K562 (cell line): ENCODE data around the gene ZNF33A. TPM values are rescaled to one million over a fixed set of nuclear protein-coding genes. Genes with fewer than 3 reads are reported as not detected.

Source experiments
- ATAC-seq: fragments of 200-7000 bp; cut with Tn5 transposase; 3 replicates; pipeline ENCODE4 v1.9.1; 2020; ENCODE audit warnings: moderate library complexity
- BruUV-seq: library from RNA; stranded (reverse); fragments of 400-500 nt; replicated peaks from 2 replicates; lab custom pipeline; 2021; lab: Mats Ljungman, UMichigan
- CTCF ChIA-PET: fragments of 300-600 bp; formaldehyde crosslinking; extraction: SDS; loops from one replicate; lab custom pipeline; 2021; ENCODE audit warnings: low intra/inter-chr PET ratio; lab: Yijun Ruan, JAX
- POLR2A ChIA-PET: fragments of 300-600, 350-650 bp; sonication (Branson Sonifier 250); formaldehyde crosslinking; extraction: SDS; loops from one replicate; lab custom pipeline; 2021; ENCODE audit warnings: antibody characterized with exemption, inconsistent platforms; lab: Yijun Ruan, JAX
- DNase-seq, 4 experiments: peaks; one replicate each; pipeline versions ENCODE4 v3.0.0 to v3.0.0-alpha.2; 2011 to 2018; ENCODE audit warnings: low spot score in 3 of 4, mixed read lengths in 3 of 4; ENCODE audit errors: extremely low read depth in 1 of 4
- FAIRE-seq: peaks from 2 replicates; lab custom pipeline; 2011; peaks lifted over from hg19 to GRCh38; lab: Jason Lieb, UNC
- H2AFZ ChIP-seq: 2 replicates; pipeline ENCODE4 v1.6.0; 2011; ENCODE audit warnings: low read depth, low read length, control low read depth, inconsistent platforms
- H3K27ac ChIP-seq: fragments of 200-600 bp; 3 replicates; pipeline ENCODE4 v1.8.0; 2011; ENCODE audit warnings: low read depth, mild to moderate bottlenecking, control low read depth, inconsistent platforms, low read length, moderate library complexity, mixed read lengths; ENCODE audit errors: extremely low read depth
- H3K27me3 ChIP-seq, 2 experiments: fragments of 300-600 bp in 1 of 2; 2 replicates in 1 of 2; 3 replicates in 1 of 2; pipeline versions ENCODE4 v1.6.0 to v1.8.0; 2011; ENCODE audit warnings: inconsistent platforms in 2 of 2, low read length in 2 of 2, mild to moderate bottlenecking in 1 of 2, mixed read lengths in 1 of 2, moderate library complexity in 1 of 2; ENCODE audit not compliant: control insufficient read depth in 2 of 2, insufficient read depth in 2 of 2
- H3K36me3 ChIP-seq: fragments of 300-600 bp; 3 replicates; pipeline ENCODE4 v1.8.0; 2011; ENCODE audit warnings: mild to moderate bottlenecking, low read length, inconsistent platforms; ENCODE audit not compliant: control insufficient read depth, insufficient read depth
- H3K4me1 ChIP-seq, 2 experiments: fragments of 200-600 bp in 1 of 2; replicated peaks in 1 of 2; 2 replicates in 1 of 2; 3 replicates in 1 of 2; pipeline versions ENCODE4 v1.5.1 to v1.8.0; 2011; ENCODE audit warnings: inconsistent platforms in 2 of 2, low read length in 2 of 2, mild to moderate bottlenecking in 1 of 2, mixed read lengths in 1 of 2, moderate library complexity in 1 of 2; ENCODE audit not compliant: control insufficient read depth in 2 of 2, insufficient read depth in 2 of 2
- H3K4me2 ChIP-seq: 2 replicates; pipeline ENCODE4 v1.6.1; 2011; ENCODE audit warnings: low read length, control low read depth, inconsistent platforms, mixed read lengths; ENCODE audit not compliant: insufficient read depth
- H3K4me3 ChIP-seq: fragments of 200-600 bp; sonication (generic), shearing (Covaris generic); 2 replicates; pipeline ENCODE4 v1.5.1; 2016; ENCODE audit warnings: control low read depth, inconsistent platforms
- H3K79me2 ChIP-seq: fragments of 200-600 bp; 3 replicates; pipeline ENCODE4 v1.8.0; 2011; ENCODE audit warnings: low read length, inconsistent platforms; ENCODE audit not compliant: control insufficient read depth, insufficient read depth
- H3K9ac ChIP-seq, 2 experiments: 2 replicates each; pipeline versions ENCODE4 v1.6.0 to v1.6.1; 2011; ENCODE audit warnings: low read depth in 2 of 2, low read length in 2 of 2, control low read depth in 1 of 2, inconsistent platforms in 1 of 2, mild to moderate bottlenecking in 1 of 2, mixed read lengths in 1 of 2; ENCODE audit not compliant: insufficient read depth in 1 of 2
- H3K9me1 ChIP-seq: one replicate; pipeline ENCODE4 v1.6.0; 2011; ENCODE audit warnings: inconsistent platforms, mild to moderate bottlenecking, low read length, moderate library complexity; ENCODE audit not compliant: control insufficient read depth, insufficient read depth
- H3K9me3 ChIP-seq: replicated peaks from 2 replicates; pipeline ENCODE4 v1.5.1; 2011; ENCODE audit warnings: low read depth, low read length, inconsistent platforms; ENCODE audit not compliant: control insufficient read depth, insufficient read depth
- H4K20me1 ChIP-seq: replicated peaks from 2 replicates; pipeline ENCODE4 v1.6.1; 2011; ENCODE audit warnings: low read length, inconsistent platforms, mixed read lengths; ENCODE audit not compliant: control insufficient read depth, insufficient read depth
- C11orf30 ChIP-seq: fragments of 450-650 bp; IDR thresholded peaks from 2 replicates; pipeline ENCODE4 v1.6.1; 2016; ENCODE audit warnings: low read depth, mild to moderate bottlenecking
- CEBPG ChIP-seq, 3 experiments: fragments of 200-800 bp in 1 of 3; sonication (Bioruptor generic) in 1 of 3; sonication (generic) in 1 of 3; formaldehyde crosslinking in 1 of 3; IDR thresholded peaks in 2 of 3; conservative IDR thresholded peaks in 1 of 3; 2 replicates each; pipeline versions ENCODE4 v1.6.1 to v1.8.0; 2016 to 2022; ENCODE audit warnings: missing compliant biosample characterization in 2 of 3, missing genetic modification characterization in 2 of 3, mild to moderate bottlenecking in 1 of 3, missing genetic modification reagents in 1 of 3
- HIVEP1 ChIP-seq: fragments of 250-450 bp; sonication (Bioruptor Pico); IDR thresholded peaks from 2 replicates; pipeline ENCODE4 v1.4.0; 2020; ENCODE audit warnings: mild to moderate bottlenecking
- HMBOX1 ChIP-seq: sonication (generic); IDR thresholded peaks from 2 replicates; pipeline ENCODE4 v1.6.1; 2016
- MLLT1 ChIP-seq, 2 experiments: fragments of 450-650 bp; IDR thresholded peaks; 2 replicates each; pipeline ENCODE4 v1.6.1; 2016
- SP1 ChIP-seq: sonication (generic); formaldehyde crosslinking; IDR thresholded peaks from 2 replicates; pipeline ENCODE4 v1.8.1; 2022; ENCODE audit warnings: mild to moderate bottlenecking, missing genetic modification reagents
- ZBTB40 ChIP-seq, 2 experiments: fragments of 450-650 bp in 1 of 2; sonication (generic) in 1 of 2; formaldehyde crosslinking in 1 of 2; IDR thresholded peaks; 2 replicates each; pipeline versions ENCODE4 v1.7.1 to v1.9.0; 2016 to 2022; ENCODE audit warnings: inconsistent platforms in 1 of 2, mild to moderate bottlenecking in 1 of 2, missing genetic modification reagents in 1 of 2
- ZNF239 ChIP-seq: fragments of 250-450 bp; sonication (Bioruptor Pico); IDR thresholded peaks from 2 replicates; pipeline ENCODE4 v1.4.0; 2020; ENCODE audit warnings: mild to moderate bottlenecking
- ZNF696 ChIP-seq: fragments of 250-450 bp; sonication (Bioruptor Pico); conservative IDR thresholded peaks from 2 replicates; pipeline ENCODE4 v1.4.0; 2020; ENCODE audit warnings: mild to moderate bottlenecking, moderate library complexity
- ZNF77 ChIP-seq: fragments of 250-450 bp; sonication (Bioruptor Pico); IDR thresholded peaks from 2 replicates; pipeline ENCODE4 v1.5.0; 2020
- WGBS: fragments of 100-300 bp; shearing (Covaris generic); methylation state at CpG from one replicate; pipeline ENCODE4 v1.1.6; 2016; ENCODE audit warnings: low coverage, mixed read lengths; ENCODE audit not compliant: insufficient coverage; ENCODE audit errors: missing lambda C conversion rate; 5-methylcytosine and 5-hydroxymethylcytosine counted together
- in situ Hi-C: fragments of 300-500 bp; cut with MboI; formaldehyde crosslinking; loops from 4 replicates; pipeline ENCODE4 v1.15.0; 2018; ENCODE audit warnings: inconsistent platforms, mixed read lengths
- intact Hi-C: fragments of 100-400 bp; cut with micrococcal nuclease; formaldehyde crosslinking; loops from 2 replicates; pipeline ENCODE4 v1.14.2; 2022
- polyA plus RNA-seq, 8 experiments: library from polyadenylated mRNA; depleted of rRNA in 4 of 8; stranded (reverse) in 5 of 8; unstranded in 3 of 8; fragments of >200 nt; fragmentation: Nextera tagmentation in 2 of 8; fragmentation: Illumina TruSeq in 1 of 8; extraction: Ambion mirVana in 2 of 8; extraction: Trizol in 1 of 8; gene quantifications; 2 replicates each; pipeline versions ENCODE4 v1.2.1 to v1.2.3, GENCODE V29; 2011 to 2014; ENCODE audit warnings: inconsistent platforms in 1 of 8, missing spikeins in 1 of 8
- total RNA-seq, 7 experiments: library from RNA; depleted of rRNA in 6 of 7; stranded (reverse); fragments of >200 nt in 6 of 7; fragmentation: Illumina TruSeq in 2 of 7; extraction: Trizol in 2 of 7; gene quantifications; 2 replicates each; pipeline versions ENCODE4 v1.2.1 to v1.2.3, GENCODE V29; 2011 to 2021; ENCODE audit warnings: low replicate concordance in 1 of 7

The ZNF33A gene
- total and polyA plus RNA-seq, 9 of the 15 experiments (the other 6 are each of a cell fraction or from before 2014, with no cell fraction given) = 8.1 to 27.5 (median 16.4) TPM

- H4K20me1 ChIP-seq = no peaks in the 10 kb centered on the region
- 92% methylated on average over 2 of the region's 2 CpGs for WGBS
- peaks cover 36% of the 10 kb centered on the region for H3K36me3 ChIP-seq
- H3K27ac ChIP-seq = no peak overlapping the region
- in situ Hi-C loops (no loop called here), intact Hi-C loops (no loop called here)
- peaks cover 18% of the 10 kb centered on the region for H3K9me3 ChIP-seq
- ATAC-seq (no peak), DNase-seq (no peak), FAIRE-seq (no peak)
- H3K4me1 ChIP-seq = no peaks in the 10 kb centered on the region
- no peak overlapping the region for H3K9ac ChIP-seq
- no peaks in the 10 kb centered on the region for H3K27me3 ChIP-seq
- H3K4me3 ChIP-seq = no peak overlapping the region
- H3K4me2 ChIP-seq = no peak overlapping the region
- POLR2A ChIA-PET = no interaction called here
- no peak overlapping the region for H2AFZ ChIP-seq
- no TSS peak for BruUV-seq
- no peaks in the 10 kb centered on the region for H3K79me2 ChIP-seq
- no peaks in the 10 kb centered on the region for H3K9me1 ChIP-seq
- CTCF ChIA-PET = no interaction called here
- no peak for TF ChIP-seq ZNF696
- no peak for TF ChIP-seq HIVEP1 (CRISPR knock-in tag)
- TF ChIP-seq ZNF239 (CRISPR knock-in tag) = no peak
- no peak for TF ChIP-seq ZBTB40 (IDR thresholded peaks at IDR 0.05)
- TF ChIP-seq ZBTB40 (CRISPR knock-in tag; IDR thresholded peaks at IDR 0.05) = no peak
- TF ChIP-seq CEBPG (CRISPR knock-in tag; IDR thresholded peaks at IDR 0.05) = no peak
- no peak for TF ChIP-seq CEBPG (tag; conservative IDR thresholded peaks at IDR 0.05 in 1 of 2, IDR thresholded peaks at IDR 0.05 in 1 of 2)
- no peak for TF ChIP-seq C11orf30
- no peak for TF ChIP-seq HMBOX1
- TF ChIP-seq MLLT1 (IDR thresholded peaks at IDR 0.05) = no peak
- no peak for TF ChIP-seq ZNF77 (CRISPR knock-in tag)
- TF ChIP-seq SP1 (CRISPR knock-in tag) = no peak
Measured at GRCh38 chr10:38112159-38112558, 101.7 kb downstream of the ZNF33A start.
